Stimulated activated naive CD4-positive, alpha-beta T cell (primary cell): ENCODE data around the gene PAM.
A peak's percentile ranks its signal among the peaks of the same experiment; 100 is the strongest.

Experiments
- DNase-seq, 6 experiments: peaks; one replicate each; lab custom pipeline; 2025; lab: John Stamatoyannopoulos, UW

Gene PAM

DNA sequence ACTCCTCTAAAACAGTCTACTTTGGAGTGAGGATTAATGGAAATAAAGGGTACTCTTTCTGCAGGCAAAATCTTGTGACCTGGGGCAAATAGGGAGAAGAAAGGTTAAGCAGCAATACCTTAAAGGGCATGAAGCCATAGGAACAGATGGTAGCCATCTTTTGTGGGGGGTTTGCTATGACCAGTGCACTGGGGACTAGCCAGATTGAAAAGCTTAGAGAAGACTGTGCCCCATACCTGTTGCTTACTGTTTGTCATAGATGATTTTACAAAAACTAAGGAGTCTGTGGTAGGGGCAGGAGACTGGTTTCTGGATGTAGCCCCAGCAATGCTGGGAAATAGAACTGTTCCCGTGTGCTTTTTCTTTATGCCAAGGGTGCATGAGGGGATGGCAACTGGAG lies 58.6 kb downstream of the PAM start:
- DNase-seq: peak in 3 of 6 experiments; percentile 14 to 52 (median 31)

DNA sequence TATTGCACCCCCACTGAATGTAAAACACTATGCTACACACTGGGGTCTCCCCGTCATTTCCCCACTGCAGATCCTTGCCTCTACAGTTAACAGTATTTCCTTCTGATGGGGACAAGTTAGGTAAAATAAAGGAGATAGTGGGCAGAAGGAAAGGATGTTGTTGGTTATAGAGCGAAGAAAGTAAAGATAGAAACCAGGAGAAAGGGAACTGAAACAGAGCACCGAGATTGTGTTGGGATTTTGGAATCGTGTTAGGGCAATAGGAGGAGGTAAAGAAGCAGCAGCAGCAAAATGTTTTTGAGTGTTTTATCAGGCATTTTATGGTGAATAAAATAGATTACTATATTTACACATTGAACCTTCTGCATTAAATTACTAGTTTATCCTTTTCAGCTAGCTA lies 60.0 kb downstream of the PAM start:
- no peak for DNase-seq

DNA sequence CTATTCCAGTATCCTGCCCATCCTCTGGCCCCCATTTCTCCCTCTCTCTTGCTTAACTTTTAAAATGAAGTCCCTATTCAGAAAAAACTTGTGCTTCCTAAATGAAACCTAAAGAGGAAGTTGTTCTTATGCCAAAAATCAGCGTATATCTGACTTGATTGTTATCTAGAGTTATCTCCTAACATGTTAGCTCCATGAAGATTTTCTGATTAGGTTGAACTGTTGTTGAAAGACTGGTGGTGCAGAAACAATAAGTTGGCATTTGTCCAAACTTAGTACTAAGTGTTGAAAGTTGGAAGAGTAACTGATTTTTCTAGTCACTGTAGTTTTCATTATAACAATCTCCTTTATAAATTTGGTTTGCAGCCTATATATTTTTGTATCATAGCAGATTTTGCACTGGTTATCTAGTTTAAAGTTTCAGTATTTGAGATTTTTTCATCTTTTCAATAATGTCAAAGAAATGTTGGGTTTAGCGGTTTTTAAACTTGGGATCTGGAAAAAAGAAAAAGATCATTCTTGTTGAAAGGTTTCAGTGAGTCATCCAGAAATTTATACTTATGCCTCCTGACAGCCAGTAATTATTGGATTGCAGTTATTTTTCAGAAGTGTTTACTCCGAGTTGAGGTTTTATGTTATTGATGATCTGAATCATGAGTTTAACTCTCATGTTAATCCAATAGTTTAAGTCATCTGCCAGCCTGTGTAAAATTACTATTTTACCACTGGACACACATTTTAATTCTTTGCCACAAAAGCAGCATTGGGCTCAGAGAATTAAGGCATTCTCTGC lies 60.6 kb downstream of the PAM start:
- DNase-seq: peak in 1 of 6 experiments; percentile 2

DNA sequence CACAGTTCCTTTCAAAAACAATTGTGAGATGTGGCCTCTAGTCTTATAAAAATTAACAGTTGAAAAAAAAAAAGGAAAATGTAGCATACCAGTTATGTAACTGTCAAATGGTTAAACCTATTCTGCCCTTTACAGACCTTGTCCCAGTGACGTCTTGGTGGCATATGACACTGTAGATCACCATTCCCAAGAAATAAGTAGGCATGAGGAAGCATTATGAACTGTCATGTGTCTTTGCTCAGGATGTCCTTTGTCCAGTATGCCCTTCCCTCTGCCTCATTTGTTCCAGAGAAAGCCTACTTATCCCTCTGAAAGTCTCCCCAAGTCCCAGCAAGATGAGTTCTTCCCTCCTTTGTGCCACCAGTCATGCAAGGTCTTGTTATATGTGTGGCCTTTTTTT lies 63.2 kb downstream of the PAM start:
- DNase-seq: no peak

DNA sequence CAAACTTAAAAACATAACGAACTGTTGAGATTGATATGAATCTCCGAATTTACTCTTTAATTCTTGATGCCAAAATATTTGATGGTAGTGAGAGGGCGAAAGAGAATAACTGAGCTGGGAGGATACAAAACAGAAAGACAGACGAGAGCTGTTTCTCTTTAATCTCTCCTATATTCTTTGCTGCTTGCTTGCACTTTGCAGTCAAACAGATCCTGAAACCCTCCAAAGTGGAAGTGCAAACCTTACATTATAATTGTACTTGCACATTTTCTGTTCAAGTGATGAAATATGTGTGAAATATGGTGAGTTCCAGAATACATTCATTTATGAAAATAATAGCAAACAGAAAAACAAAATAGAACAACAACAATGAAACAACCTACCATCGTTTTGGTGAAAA lies 63.8 kb downstream of the PAM start:
- DNase-seq: no peak

DNA sequence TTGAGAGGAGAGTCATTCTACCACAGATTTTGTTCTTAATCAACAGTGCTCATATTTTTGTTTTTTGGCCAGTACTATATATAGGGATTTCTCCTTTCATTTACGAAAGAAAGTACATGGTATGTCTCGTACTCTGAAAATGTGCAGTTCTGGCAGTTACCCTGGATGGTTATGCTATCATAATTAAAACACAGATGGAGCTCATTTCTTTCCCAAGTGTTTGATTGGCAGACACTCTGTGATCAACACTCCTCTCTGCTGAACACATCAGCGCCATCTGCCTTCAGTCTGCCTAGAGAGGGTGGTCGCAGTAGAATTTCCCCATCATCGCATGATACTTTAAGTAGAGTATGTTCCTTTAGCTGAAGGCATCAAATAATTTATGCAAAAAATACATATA lies 64.5 kb downstream of the PAM start:
- no peak for DNase-seq

DNA sequence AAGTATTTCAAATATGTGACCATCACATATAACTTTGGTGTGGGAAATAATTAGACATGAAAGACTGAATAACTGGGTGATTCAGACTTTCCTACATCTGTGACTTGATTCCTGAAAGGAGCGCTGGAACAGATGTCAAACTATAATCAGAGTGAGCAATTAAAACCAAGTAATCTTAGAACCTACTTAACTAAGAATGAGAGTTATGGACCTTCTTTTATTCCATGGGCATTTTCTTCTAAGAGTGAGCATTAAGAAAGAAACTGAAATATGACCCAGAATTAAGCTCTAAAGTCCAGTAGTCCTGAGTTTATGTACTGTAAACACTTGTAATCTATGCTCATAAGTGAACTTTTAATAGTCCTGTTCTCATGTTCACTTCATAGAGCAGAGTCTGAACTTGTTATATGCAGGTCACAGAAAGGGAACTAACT lies 68.4 kb downstream of the PAM start:
- no peak for DNase-seq

DNA sequence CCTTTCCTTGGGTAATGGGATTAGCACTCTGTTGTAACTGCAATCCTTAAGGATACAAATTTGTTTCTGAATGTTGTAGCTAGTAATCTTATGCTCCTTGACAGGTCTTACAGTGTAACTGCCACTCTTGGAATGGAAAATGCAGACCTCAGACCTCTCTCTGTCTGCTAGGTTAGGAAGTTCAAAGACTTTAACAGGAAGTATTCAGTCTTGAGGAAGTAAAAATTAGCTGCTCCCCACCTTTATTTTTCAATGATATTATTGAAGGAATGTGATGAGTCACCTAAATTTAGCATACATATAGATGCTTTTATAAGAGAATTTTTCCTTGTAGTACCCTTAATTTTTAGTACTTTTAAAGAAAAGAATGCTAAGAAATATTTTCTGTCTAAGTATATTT lies 71.5 kb downstream of the PAM start:
- no peak for DNase-seq

DNA sequence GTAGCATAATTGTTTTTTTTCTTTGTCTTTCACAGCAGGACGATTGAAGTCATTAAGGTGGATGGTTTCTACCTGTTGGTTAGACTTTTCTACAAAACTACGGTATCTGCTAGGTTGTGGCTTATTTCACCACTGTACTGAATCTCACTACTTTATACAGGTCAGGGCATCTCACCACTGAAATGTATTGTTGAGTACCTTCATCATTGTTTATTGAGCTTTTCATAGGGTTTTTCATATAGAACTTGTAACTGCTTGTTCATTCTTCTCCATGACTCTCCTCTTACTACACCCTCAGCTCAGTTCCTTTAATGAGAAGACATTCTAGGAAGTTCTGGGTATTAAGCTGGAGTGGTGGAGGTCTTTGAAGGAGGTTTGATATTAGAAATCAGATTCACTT lies 75.1 kb downstream of the PAM start:
- DNase-seq: no peak

DNA sequence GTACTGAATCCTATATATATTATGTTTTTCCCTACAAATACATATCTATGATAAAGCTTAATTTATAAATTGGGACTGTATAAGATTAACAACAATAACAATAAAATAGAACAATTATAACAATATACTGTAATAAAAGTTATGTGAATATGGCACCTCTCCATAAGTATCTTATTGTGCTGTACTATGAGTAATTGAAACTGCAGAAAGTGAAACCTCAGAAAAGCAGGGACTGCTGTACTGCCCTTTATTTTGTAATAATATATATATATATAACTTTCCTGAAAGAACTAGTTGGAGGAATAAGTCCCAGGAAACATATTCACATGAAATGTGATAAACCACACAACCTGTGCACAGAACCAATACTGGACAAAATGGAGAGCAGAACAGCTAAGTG lies 77.3 kb downstream of the PAM start:
- DNase-seq: no peak

DNA sequence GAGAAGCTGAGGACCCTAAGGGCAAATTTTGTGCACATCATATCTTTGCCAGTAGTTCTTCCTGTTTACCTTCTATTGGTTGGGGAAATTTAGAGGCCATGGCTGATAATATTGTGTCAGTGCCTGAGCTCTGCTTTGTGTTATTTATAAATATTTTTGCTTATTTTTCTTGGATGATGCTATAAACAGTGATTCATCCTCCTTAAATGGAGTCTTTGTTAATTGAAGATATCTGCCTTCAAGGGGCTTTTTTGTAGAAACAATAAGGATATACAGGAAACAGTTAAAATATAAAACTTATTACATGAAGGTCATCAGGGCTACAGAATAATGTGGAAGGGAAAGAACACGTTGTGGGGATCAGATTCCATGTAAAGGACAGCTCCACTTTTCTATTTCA lies 78.0 kb downstream of the PAM start:
- no peak for DNase-seq

DNA sequence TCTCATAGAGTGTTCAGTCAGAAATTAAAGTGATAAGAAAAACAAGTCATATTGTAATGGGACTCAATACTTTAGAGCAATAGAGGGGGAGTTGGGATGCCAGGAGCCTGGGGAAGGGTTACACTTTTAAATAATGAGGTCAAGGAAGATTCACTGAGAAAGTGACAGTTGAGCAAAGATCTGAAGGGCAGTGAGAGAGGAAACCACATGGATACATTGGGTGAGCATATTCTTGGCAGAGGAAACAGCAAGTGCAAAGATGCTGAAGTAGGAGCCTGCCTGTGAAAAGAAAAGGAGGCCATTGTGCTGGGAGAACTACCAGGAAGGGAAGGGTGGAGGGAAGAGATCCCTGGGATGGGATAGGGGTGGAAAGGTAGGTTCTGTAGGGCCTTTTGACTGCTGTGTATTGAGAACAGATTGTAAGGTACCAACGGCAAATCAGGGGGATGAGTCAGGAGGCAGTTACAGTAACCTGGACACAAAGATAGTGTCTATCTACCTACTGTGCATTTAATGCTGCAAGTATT lies 79.4 kb downstream of the PAM start:
- DNase-seq: no peak

DNA sequence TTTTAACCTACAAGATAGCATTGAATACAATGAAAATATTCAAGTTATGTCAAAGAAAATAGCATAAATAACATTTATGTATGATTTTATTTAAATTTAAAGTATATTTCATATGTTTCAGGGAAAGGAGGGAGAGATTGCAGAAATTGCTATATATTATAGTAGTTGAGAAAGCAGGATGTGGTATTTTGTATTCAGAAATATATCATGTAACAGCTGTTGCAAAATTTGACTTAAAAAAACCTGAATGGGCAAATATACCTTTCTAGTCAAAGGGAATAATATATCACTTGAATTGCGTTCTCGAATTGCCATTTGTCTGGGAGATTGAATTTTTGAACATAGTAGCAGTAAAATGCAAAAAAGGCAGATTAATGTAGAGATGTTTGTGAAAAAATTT lies 80.6 kb downstream of the PAM start:
- DNase-seq: no peak

DNA sequence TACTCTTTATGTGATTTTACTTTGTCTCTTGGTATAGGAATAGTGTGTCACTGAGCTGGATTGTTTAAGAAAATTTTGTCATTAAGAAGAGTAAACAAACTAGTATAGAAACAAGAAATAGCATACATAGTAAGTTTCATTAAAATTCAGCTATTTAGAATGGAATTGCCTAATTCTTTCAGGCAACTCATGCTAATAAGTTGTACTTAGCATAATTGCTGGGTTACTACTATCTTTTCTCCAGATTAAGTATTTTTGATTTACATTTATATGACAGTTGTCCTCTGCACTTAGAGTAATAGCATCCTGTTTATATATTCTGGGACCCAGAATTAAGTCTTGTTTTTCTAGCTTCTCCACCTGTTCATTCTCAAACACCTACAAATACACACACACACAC lies 85.9 kb downstream of the PAM start:
- DNase-seq: no peak

DNA sequence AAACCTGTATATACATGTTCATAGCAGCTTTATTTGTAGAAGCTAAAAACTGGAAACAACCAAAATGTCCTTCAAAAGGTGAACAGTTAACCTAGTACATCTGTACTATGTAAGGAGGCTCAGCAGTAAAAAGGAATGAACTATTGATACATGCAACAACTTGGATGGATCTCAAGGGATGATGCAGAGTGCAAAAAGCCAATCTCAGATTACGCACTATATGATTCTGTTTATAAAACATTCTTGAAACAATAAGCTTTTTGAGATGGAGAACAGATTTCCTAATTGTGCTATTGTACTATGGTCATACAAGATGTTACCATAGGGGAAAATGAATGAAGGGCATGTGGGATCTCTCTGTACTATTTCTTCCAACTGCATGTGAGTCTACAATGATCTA lies 88.9 kb downstream of the PAM start:
- no peak for DNase-seq

DNA sequence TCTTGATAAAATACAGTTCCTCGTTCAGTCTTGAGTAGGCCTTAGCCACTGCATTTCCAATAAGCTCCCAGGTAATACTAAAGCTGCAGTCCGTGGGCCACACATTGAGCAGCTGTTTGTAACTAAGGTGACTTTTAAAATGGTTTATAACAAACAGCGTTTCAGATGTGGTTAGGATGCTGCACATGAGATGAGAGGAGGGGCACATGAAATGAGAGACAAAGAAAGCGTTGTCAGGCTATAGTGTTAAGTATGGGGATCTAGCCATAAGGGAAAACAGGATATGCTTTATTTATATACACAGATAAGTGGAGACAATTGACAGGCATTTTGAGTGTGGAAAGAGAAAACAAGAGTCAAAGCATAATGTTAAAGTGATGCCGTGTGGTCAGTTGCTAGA lies 89.9 kb downstream of the PAM start:
- no peak for DNase-seq

DNA sequence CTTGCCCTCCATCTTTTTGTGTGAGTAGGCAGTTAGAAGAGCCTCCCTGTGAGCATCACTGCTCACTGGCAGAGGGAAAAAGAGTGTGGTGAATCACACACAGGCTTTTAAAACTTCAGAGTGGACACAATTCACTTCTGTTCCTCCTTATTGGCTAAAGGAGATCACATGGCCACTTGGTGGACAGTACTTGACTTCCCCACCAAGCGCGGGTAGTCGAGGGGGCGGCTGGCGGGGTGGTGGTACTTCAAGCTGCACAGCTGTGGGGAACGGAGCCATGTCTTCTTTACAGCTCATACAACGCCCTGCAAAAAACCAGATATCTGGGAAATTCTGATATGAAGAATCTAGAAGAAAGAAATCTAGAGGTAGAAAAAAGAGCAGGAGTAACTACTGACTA lies 95.4 kb downstream of the PAM start:
- DNase-seq: no peak

DNA sequence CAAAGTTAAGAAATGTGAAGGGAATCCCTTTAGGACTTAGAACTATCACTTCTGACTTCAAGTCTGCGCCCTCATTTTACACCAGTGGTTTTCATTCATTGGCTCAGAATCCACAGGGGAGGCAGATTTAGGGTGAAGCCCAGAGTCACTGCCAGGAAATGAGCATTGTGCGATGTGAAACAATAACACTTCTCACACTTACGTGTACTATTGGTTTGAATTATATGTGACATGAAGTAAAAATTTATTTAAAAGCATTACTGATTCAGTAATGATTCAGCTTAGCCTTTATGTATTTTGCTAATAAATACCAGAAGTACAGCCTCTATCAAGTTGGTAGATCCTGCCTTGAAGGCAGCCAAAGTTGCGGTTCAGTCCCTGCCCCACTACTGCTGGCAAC lies 98.6 kb downstream of the PAM start:
- no peak for DNase-seq

DNA sequence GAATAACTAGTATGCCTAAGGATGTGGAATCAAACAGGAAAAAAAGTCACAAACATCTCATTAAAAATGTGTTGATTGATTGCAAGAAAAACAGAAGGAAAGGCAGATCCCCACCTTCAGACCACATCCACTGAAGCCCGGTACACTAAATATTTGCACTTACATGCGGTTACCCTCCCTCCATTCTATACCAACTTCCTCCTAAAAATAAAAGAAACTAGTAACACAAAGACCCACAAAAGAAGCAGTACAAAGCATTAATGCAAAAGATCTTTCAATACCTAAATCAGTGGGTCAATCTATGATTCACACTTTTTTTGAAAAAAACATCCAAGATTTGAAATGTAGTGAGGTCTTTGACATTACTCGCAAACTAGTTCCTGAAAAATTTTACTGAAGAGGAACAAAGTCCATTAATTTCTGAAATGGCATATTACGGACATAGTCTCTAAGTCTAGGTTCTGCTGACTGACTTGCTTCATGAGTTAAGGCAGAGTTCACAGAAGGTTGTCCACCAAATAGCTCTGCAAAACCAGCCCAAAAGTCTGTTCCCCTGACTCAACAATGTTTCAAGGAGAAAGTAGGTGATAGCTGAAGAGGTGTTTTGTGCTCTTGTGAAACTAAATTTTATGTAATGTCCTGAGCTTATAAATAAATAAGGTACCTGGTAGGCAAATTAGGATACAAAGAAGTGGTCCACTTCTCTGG lies 100.7 kb downstream of the PAM start:
- DNase-seq: no peak

DNA sequence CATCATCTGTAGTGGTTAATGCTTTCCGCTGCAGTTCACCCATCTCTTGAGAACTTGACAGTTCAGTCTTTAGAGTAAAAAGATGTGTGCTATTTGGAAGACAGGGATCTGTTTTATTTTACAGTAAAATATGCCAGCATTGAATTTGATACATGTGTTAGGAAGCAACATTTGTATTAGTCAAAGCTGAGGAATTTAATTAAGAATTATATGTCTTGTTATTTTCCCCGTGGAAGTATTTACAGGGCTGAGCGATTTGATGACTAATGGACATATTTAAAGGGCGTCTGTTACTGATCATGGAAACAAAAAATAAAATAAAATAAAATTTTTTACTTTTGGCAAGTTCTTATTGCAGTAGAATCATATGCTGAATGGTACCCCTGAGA lies 101.3 kb downstream of the PAM start:
- no peak for DNase-seq

DNA sequence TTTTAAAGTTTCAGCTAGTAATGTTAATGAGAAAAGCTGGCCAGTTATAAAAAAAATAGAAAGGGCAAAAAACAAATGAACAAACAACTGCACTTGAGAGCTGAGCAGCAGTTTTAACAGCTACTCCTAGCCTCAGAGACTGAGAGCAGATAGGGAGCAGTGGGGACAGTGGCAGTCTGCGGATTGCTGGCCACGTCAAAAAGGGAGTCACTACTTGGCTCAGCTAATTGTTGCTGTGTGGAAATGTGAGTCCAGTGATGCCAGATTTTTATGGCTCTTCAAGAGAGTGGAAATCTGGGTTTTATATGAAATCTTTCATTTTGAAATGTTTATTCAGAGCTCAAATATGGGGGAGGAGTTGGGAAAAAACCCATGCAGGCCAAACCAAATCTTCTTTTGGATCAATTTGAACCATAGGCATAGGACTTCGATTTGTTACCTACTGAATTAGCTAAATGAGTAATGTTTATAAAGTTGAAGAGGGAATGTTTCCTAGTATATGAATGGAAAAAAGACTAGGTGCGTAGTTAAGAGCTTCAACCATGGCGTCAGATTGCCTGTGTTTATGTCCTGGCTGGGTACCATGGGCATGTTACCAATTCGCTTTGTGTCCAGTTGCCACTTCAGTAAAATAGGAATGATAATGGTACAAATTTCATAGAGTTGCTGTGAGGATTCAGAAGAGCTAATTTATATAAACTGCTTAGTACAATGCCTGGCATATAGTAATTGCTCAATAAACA lies 102.1 kb downstream of the PAM start:
- no peak for DNase-seq

DNA sequence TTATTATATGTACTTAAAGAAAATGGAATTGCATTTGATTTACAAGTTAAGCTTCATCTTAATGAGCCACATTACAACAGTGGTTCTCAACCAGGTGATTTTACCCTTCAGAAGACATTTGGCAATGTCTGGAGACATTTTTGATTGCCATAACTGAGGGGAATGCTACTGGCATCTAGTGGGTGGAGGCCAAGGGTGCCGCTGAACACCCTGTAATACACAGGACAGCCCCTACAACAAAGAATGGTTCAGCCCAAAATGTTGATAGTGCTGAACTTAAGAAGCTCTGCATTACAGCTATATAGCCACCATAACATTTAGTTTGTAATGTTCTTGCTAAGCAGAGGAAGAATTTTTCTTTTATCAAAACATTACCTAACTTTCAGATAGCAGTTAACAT lies 103.1 kb downstream of the PAM start:
- no peak for DNase-seq

DNA sequence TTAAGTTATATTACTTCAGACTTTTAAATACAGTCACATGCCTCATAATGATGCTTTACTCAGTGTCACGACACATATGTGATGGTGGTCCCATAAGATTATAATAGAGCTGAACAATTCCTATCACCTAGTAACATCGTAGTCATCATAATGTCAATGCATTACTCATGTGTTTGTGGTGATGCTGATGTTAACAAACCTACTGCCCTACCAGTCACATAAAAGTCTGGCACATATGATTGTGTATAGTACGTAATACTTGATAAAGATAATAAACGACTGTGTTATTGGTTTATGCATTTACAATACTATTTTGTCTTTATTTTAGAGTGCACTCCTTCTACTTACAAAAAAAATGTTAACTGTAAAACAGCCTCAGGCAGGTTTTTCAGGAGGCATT lies 103.7 kb downstream of the PAM start:
- DNase-seq: no peak
